GM10266 (cell line): Measurements from ENCODE around the gene FRK.
"Not testable (repeated sequence)": the region's sequence is repeated elsewhere in the genome, so short reads cannot be mapped to it uniquely, and the experiment has no call there.

Source experiments
- DNase-seq: peaks from one replicate; pipeline ENCODE4 v3.0.0; 2012; ENCODE audit errors: extremely low spot score
- TF ChIP-seq, protein P1 (sequence below): IDR thresholded peaks from 2 replicates; pipeline ENCODE4 v1.5.1; 2012; ENCODE audit warnings: mild to moderate bottlenecking, low read depth; ENCODE audit not compliant: control insufficient read depth, insufficient read depth; ENCODE audit errors: missing control alignments

The FRK gene

DNA sequence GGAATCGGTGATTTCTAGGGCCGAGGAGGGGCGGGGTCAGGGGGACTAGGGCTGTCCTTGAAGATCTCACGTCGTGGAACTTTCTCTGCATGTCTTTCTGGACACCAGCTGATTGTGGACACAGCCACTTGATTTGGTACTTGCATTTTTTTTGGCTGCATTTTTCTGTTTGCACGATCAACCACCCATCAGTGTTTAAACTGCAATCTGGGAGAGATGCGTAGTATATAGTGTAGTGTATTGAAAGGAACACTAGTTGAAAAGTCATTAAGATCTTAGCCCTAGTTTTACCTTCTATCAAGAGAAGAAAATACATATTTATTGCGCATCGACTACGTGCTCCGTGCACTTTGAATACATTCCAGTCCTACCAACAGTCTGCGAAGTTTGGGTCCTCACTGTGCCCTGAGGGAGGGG lies 40.6 kb upstream of the FRK start:
- TF ChIP-seq, protein P1, sequence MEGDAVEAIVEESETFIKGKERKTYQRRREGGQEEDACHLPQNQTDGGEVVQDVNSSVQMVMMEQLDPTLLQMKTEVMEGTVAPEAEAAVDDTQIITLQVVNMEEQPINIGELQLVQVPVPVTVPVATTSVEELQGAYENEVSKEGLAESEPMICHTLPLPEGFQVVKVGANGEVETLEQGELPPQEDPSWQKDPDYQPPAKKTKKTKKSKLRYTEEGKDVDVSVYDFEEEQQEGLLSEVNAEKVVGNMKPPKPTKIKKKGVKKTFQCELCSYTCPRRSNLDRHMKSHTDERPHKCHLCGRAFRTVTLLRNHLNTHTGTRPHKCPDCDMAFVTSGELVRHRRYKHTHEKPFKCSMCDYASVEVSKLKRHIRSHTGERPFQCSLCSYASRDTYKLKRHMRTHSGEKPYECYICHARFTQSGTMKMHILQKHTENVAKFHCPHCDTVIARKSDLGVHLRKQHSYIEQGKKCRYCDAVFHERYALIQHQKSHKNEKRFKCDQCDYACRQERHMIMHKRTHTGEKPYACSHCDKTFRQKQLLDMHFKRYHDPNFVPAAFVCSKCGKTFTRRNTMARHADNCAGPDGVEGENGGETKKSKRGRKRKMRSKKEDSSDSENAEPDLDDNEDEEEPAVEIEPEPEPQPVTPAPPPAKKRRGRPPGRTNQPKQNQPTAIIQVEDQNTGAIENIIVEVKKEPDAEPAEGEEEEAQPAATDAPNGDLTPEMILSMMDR = no peak
- DNase-seq = no peak

DNA sequence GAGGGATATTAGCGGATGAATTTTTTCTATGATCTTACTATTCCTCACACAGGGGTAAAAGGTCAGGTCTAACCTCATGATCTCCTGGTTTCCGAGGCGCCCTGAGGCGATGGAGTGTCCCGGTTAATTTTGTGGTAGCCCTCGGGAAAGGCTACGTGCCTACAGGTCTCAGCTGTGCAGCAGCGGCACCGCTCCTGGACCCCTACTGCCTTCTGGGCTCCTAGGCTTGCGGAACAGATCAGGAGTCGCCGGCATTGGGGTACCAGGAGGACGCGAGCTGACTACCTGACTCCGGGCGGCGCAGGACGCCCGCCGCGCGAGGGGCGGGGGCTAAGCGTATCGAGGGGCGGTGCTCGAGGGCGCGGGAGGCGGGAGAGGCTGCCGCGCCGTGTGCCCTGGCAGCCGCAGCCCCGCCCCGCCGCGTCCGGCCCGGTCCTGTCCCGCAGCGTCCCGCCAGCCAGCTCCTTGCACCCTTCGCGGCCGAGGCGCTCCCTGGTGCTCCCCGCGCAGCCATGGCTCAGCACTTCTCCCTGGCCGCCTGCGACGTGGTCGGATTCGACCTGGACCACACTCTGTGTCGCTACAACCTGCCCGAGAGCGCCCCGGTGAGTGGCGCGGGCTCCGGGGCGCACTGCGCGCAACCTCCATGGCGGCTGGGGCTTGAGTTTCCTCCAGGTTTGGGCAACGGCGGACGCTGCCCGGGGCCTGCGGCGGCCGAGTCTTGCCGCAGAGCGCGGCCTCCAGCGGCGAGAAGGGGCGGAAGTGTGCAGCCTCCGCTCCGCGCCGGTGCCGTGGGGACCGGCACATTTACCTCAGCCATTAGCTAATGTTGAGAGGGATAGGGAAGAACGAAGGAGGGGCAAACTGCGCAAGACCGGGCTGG lies 40.0 kb upstream of the FRK start, which contains the start of gene NT5DC1:
Gene NT5DC1 (plus strand): TSS at position 435 of the 883 bp plus-strand sequence. CDS start 78 bp downstream, at position 513.
- TF ChIP-seq, protein P1 = peak; percentile 44
- peak; percentile 90 for DNase-seq

DNA sequence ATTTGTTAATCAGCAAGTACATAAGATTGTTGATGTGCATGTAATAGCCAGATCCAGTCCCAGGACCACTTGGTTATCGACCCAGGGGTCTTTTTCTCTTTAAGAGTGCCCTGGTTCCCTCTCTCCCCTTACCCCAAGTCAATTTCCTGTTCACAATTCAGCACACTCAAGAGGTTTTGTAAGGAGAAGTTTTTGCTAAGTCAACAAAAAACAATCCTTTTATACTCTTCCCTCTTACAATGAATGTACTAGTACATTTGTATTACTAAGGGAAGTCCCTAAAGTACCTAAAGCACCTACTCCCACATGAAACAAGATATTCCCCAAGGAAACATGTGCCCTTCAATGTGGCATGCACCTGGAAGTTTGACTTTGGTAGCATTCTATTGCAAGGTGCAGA lies 38.3 kb upstream of the FRK start:
- DNase-seq = no peak
- TF ChIP-seq, protein P1 = no peak

GRCh38 chr6:116096979-116097816 lies 36.5 kb upstream of the FRK start:
- DNase-seq = no peak
- TF ChIP-seq, protein P1 = peak; percentile 19

- DNase-seq = not testable (repeated sequence)
Measured at GRCh38 chr6:116096048-116096759, 35.5 kb upstream of the FRK start.

DNA sequence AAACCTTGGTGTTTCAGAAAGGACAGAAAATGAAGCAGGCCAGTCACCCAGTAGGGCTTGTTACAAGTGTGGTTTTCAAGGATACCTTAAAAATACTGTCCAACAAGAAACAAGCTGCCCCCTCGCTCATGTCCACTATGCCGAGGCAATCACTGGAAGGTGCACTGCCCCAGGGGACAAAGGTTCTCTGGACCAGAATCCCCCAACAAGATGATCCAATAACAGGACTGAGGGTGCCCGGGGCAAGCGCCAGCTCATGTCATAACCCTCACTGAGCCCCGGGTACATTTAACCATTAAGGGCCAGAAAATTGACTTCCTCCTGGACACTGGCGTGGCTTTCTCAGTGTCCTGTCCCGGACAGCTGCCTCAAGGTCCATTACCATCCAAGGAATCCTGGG lies 33.4 kb upstream of the FRK start:
- TF ChIP-seq, protein P1 = no peak

DNA sequence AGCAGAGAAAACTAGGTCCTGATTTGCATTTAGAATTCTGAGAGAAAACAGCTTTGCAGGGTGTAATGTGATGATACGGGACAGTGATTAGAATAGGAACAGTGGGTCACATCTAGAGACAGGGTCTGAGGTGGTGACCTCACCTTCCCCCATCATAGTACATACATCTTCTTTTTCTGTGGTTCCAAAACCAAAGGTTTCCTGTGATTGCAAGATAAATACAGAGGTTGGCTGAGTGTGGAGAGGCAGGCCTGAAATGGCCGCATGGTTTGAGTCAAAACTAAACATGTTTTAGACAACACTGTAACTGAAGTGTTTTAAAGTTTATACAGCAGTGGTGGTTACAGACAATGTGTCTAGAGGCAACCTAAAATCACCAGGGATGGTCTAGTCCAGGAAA lies 29.6 kb upstream of the FRK start:
- DNase-seq = peak; percentile 39
- TF ChIP-seq, protein P1 = no peak

More for the DNA sequence above, 33.4 kb upstream of the FRK start:
- DNase-seq = no peak
